ENCODE measurements around the gene ABCF2.

- TF ChIP-seq, protein P1, sequence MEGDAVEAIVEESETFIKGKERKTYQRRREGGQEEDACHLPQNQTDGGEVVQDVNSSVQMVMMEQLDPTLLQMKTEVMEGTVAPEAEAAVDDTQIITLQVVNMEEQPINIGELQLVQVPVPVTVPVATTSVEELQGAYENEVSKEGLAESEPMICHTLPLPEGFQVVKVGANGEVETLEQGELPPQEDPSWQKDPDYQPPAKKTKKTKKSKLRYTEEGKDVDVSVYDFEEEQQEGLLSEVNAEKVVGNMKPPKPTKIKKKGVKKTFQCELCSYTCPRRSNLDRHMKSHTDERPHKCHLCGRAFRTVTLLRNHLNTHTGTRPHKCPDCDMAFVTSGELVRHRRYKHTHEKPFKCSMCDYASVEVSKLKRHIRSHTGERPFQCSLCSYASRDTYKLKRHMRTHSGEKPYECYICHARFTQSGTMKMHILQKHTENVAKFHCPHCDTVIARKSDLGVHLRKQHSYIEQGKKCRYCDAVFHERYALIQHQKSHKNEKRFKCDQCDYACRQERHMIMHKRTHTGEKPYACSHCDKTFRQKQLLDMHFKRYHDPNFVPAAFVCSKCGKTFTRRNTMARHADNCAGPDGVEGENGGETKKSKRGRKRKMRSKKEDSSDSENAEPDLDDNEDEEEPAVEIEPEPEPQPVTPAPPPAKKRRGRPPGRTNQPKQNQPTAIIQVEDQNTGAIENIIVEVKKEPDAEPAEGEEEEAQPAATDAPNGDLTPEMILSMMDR (conservative IDR thresholded peaks at IDR 0.05; ENCODE audit: low read depth, low read length) = no peak
- TF ChIP-seq NFE2L2 (IDR thresholded peaks at IDR 0.05; ENCODE audit: low read depth, low read length) = no peak
- TF ChIP-seq, protein P2, sequence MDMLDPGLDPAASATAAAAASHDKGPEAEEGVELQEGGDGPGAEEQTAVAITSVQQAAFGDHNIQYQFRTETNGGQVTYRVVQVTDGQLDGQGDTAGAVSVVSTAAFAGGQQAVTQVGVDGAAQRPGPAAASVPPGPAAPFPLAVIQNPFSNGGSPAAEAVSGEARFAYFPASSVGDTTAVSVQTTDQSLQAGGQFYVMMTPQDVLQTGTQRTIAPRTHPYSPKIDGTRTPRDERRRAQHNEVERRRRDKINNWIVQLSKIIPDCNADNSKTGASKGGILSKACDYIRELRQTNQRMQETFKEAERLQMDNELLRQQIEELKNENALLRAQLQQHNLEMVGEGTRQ (IDR thresholded peaks at IDR 0.05; ENCODE audit: low read depth, low read length) = no peak
- no peak for TF ChIP-seq SMC3 (IDR thresholded peaks at IDR 0.05; ENCODE audit: low read depth, low read length)
- TF ChIP-seq POLR2A (IDR thresholded peaks at IDR 0.05; ENCODE audit: low read depth, low read length) = no peak
- TF ChIP-seq RFX5 (IDR thresholded peaks at IDR 0.05; ENCODE audit: low read depth, low read length) = no peak
- TF ChIP-seq RAD21 (IDR thresholded peaks at IDR 0.05; ENCODE audit: low read length) = no peak
- TF ChIP-seq RCOR1 (IDR thresholded peaks at IDR 0.05; ENCODE audit: insufficient replicate concordance, low read length) = no peak
- TF ChIP-seq CEBPB (IDR thresholded peaks at IDR 0.05; ENCODE audit: low read depth, low read length) = no peak
- TF ChIP-seq BHLHE40 (IDR thresholded peaks at IDR 0.05; ENCODE audit: low read depth, low read length) = no peak
- TF ChIP-seq MAZ (IDR thresholded peaks at IDR 0.05; ENCODE audit: borderline replicate concordance, low read depth, low read length) = no peak
Observed at GRCh38 chr7:151272405-151272804, 45.4 kb upstream of the ABCF2 start.

All from IMR-90 (cell line).